Esophagus squamous epithelium (tissue), 5 donors: ENCODE measurements around the gene MAN2B1. TPM values are rescaled to one million over a fixed set of nuclear protein-coding genes. Genes with fewer than 3 reads are reported as not detected.

Source experiments
- DNase-seq: peaks from one replicate; lab custom pipeline; 2025; lab: John Stamatoyannopoulos, UW
- H3K27ac ChIP-seq, 4 donors: fragments of 200-600 bp; sonication (generic); one replicate each; pipeline ENCODE4 v1.5.1; 2016 to 2019; ENCODE audit warnings: mild to moderate bottlenecking in 1 of 4
- H3K27me3 ChIP-seq, 4 donors: fragments of 200-600 bp; sonication (generic); 1 replicate in 3 of 4; 2 replicates in 1 of 4; pipeline versions ENCODE4 v1.5.1 to v1.6.0; 2017 to 2021; ENCODE audit warnings: antibody characterized with exemption in 1 of 4
- H3K36me3 ChIP-seq, 3 donors: fragments of 200-600 bp; sonication (generic); one replicate each; pipeline ENCODE4 v1.5.1; 2016 to 2019
- H3K4me1 ChIP-seq, 3 donors: fragments of 200-600 bp; sonication (generic); one replicate each; pipeline ENCODE4 v1.5.1; 2017 to 2019
- H3K4me3 ChIP-seq, 4 donors: fragments of 200-600 bp; sonication (generic); 1 replicate in 3 of 4; 2 replicates in 1 of 4; pipeline ENCODE4 v1.5.1; 2016 to 2019; ENCODE audit warnings: mild to moderate bottlenecking in 2 of 4, moderate library complexity in 1 of 4
- H3K9me3 ChIP-seq, 3 donors: fragments of 200-600 bp; sonication (generic); one replicate each; pipeline ENCODE4 v1.5.1; 2016 to 2019
- POLR2A ChIP-seq, 4 donors: fragments of 450-650 bp; IDR thresholded peaks; one replicate each; pipeline ENCODE4 v1.6.1; 2017; ENCODE audit warnings: antibody characterized with exemption in 4 of 4, mild to moderate bottlenecking in 4 of 4, moderate library complexity in 3 of 4
- WGBS, 2 donors: methylation state at CpG; one replicate each; pipeline ENCODE4 v1.1.5; 2018; 5-methylcytosine and 5-hydroxymethylcytosine counted together
- intact Hi-C: fragments of 100-400 bp; cut with DNase I; formaldehyde crosslinking; loops from one replicate; pipeline ENCODE4 v1.15.0; 2022
- total RNA-seq, 4 donors: library from RNA; depleted of rRNA; stranded (reverse); fragments of >200 nt; gene quantifications; one replicate each; pipeline ENCODE4 v1.1.0, GENCODE V29; 2016
- TF ChIP-seq, protein P1 (sequence below), 6 experiments: fragments of 450-650 bp in 4 of 6; fragments of 200-600 bp in 2 of 6; sonication (generic) in 2 of 6; IDR thresholded peaks; one replicate each; pipeline ENCODE4 v1.5.1; 2016 to 2019; ENCODE audit warnings: antibody characterized with exemption in 6 of 6, mild to moderate bottlenecking in 4 of 6, moderate library complexity in 4 of 6
- donor health status: DM: yes; HTN: yes; CAD: no.

MAN2B1 gene
- total RNA-seq, 4 donors from 2014 or later, result 25.5 to 55.5 (median 39.4) TPM

GRCh38 chr19:12617646-12618045, 48.9 kb downstream of the MAN2B1 start:
- no peak for TF ChIP-seq POLR2A (IDR thresholded peaks at IDR 0.05)
- TF ChIP-seq, protein P1, sequence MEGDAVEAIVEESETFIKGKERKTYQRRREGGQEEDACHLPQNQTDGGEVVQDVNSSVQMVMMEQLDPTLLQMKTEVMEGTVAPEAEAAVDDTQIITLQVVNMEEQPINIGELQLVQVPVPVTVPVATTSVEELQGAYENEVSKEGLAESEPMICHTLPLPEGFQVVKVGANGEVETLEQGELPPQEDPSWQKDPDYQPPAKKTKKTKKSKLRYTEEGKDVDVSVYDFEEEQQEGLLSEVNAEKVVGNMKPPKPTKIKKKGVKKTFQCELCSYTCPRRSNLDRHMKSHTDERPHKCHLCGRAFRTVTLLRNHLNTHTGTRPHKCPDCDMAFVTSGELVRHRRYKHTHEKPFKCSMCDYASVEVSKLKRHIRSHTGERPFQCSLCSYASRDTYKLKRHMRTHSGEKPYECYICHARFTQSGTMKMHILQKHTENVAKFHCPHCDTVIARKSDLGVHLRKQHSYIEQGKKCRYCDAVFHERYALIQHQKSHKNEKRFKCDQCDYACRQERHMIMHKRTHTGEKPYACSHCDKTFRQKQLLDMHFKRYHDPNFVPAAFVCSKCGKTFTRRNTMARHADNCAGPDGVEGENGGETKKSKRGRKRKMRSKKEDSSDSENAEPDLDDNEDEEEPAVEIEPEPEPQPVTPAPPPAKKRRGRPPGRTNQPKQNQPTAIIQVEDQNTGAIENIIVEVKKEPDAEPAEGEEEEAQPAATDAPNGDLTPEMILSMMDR (IDR thresholded peaks at IDR 0.05), result no peak
- 79 to 89% methylated on average over 4 of the region's 4 CpGs for WGBS, 2 donors
- Histone ChIP-seq H3K9me3 (no peaks in the 10 kb centered on the region), H3K27ac (no peak overlapping the region), H3K4me1 (peaks cover 0 to 58% (median 3%) of the 10 kb centered on the region in 3 donors), H3K4me3 (no peak overlapping the region), H3K36me3 (peaks cover 0 to 57% (median 2%) of the 10 kb centered on the region in 3 donors), H3K27me3 (no peaks in the 10 kb centered on the region)
- no peak for DNase-seq
- intact Hi-C loops, result no loop called here

- Histone ChIP-seq H3K4me3 (peak overlapping the region; percentile 96 to 100 (median 100)), H3K9me3 (no peaks in the 10 kb centered on the region), H3K36me3 (peaks cover 0 to 65% (median 8%) of the 10 kb centered on the region in 3 donors), H3K4me1 (peaks cover 11 to 64% (median 12%) of the 10 kb centered on the region in 3 donors), H3K27me3 (no peaks in the 10 kb centered on the region), H3K27ac (peak overlapping the region; percentile 99 to 100 (median 100))
- DNase-seq, result peak; percentile 3
- intact Hi-C loops, result no loop called here
- whole genome bisulfite sequencing, 2 donors, result 1 to 2% methylated on average over 10 of the region's 10 CpGs
- TF ChIP-seq, protein P1 (IDR thresholded peaks at IDR 0.05), result no peak
- no peak for TF ChIP-seq POLR2A (IDR thresholded peaks at IDR 0.05)
Measured at GRCh38 chr19:12611361-12611699, 55.2 kb downstream of the MAN2B1 start.

GRCh38 chr19:12610540-12611360, 55.8 kb downstream of the MAN2B1 start, which contains the start of the genes ZNF490 and ZNF791:
Gene ZNF490 (minus strand): TSS chr19:12610813. CDS start chr19:12610680, 133 bp downstream.
Gene ZNF791 (plus strand): TSS chr19:12610920. CDS start chr19:12611080, 160 bp downstream.
- TF ChIP-seq POLR2A (IDR thresholded peaks at IDR 0.05), result peak in 3 of 4 donors; percentile 84 to 93 (median 89)
- TF ChIP-seq, protein P1 (IDR thresholded peaks at IDR 0.05), result peak in 1 of 6 experiments; percentile 14
- no peaks in the 10 kb centered on the region for H3K9me3 ChIP-seq
- peaks cover 11 to 58% (median 12%) of the 10 kb centered on the region in 3 donors for H3K4me1 ChIP-seq
- DNase-seq, result peak; percentile 88
- WGBS, 2 donors, result 0 to 1% methylated on average over 10 to 16 of the region's 61 CpGs
- H3K27me3 ChIP-seq, result no peaks in the 10 kb centered on the region
- peak within 1 kb of the TSS; percentile 96 to 100 (median 100) for H3K4me3 ChIP-seq
- H3K27ac ChIP-seq, result peak within 1 kb of the TSS; percentile 99 to 100 (median 100)
- peaks cover 0 to 65% (median 8%) of the 10 kb centered on the region in 3 donors for H3K36me3 ChIP-seq
- intact Hi-C loops, result no loop called here

- Histone ChIP-seq H3K4me3 (no peak overlapping the region), H3K27ac (no peak overlapping the region), H3K36me3 (peaks cover 0 to 68% (median 15%) of the 10 kb centered on the region in 3 donors), H3K27me3 (no peaks in the 10 kb centered on the region), H3K9me3 (no peaks in the 10 kb centered on the region), H3K4me1 (peaks cover 8 to 30% (median 12%) of the 10 kb centered on the region in 3 donors)
- 92 to 93% methylated on average over 3 of the region's 3 CpGs for WGBS, 2 donors
- intact Hi-C loops, result no loop called here
- DNase-seq, result no peak
- no peak for TF ChIP-seq POLR2A (IDR thresholded peaks at IDR 0.05)
- TF ChIP-seq, protein P1 (IDR thresholded peaks at IDR 0.05), result no peak
Measured at GRCh38 chr19:12607631-12608030, 58.9 kb downstream of the MAN2B1 start.

DNA sequence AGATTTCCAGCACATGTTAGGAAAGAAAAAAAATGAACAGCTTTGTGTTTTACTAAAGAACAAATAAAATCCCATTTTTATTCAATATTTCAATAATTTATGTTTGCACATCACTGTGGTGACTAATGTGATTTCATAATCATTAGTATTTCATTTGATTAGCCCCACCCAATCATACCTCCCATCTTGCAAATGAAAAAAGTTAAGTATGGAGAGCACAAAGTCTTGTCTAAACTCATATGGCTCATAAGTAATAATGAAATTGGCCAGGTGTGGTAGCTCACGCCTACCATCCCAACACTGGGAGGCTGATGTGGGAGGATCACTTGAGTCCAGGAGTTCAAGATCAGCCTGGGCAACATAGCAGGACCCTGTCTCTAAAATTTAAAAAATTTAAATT, 59.7 kb downstream of the MAN2B1 start:
- TF ChIP-seq POLR2A (IDR thresholded peaks at IDR 0.05), result no peak
- TF ChIP-seq, protein P1 (IDR thresholded peaks at IDR 0.05), result no peak
- H3K36me3 ChIP-seq, result peaks cover 0 to 70% (median 18%) of the 10 kb centered on the region in 3 donors
- no peak overlapping the region for H3K4me3 ChIP-seq
- no peak for DNase-seq
- intact Hi-C loops, result no loop called here
- H3K27ac ChIP-seq, result no peak overlapping the region
- H3K9me3 ChIP-seq, result no peaks in the 10 kb centered on the region
- no peaks in the 10 kb centered on the region for H3K27me3 ChIP-seq
- WGBS, 2 donors, result 44 to 94% methylated on average over 1 of the region's 1 CpG
- peaks cover 0 to 21% (median 7%) of the 10 kb centered on the region in 3 donors for H3K4me1 ChIP-seq
